Measurements from ENCODE around the gene AGA.

AGA gene

GRCh38 chr4:177441803-177442622, at the start of gene AGA:
TSS of gene AGA (minus strand) at chr4:177442437. CDS start at chr4:177442375, 62 bp downstream.
- DNase-seq, result peak; percentile 61

DNA sequence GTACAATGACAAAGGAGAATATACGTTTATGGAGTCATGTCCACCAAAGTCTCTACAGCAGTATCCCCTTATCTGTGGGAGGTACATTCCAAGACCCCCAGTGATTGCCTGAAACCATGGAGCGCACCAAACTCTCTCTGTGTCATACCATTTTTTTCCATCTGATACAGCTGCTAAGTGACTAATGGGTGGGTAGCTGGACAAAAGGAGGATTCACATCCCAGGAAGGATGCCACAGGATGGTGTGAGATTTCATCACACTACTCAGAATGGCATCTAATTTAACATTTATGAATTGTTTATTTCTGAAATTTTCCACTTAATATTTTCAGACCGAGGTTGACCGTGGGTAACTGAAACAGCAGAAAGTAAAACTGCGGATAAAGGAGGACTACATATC, 49.8 kb upstream of the AGA start:
- no peak for DNase-seq

DNA sequence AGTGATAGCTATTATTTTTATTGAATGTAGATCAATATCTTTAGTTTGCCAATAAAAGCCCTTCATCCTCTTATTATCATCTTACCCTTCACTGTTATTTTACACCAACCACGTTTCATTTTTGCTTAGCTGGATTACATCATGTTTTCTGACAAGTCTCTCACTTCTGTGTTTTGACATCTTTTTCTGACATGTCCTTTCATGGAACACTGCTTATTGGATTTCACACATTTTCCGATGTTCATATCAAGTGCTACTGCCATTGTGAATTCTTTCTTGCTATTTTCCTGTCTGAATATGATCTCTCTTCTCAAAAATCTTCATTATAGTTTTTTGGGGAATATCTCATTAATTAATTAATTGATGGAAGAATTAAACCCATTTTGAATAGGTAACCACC, 48.5 kb upstream of the AGA start:
- no peak for DNase-seq

- no peak for DNase-seq
These were observed 47.4 kb upstream of the AGA start for GRCh38 chr4:177489471-177490246.

DNA sequence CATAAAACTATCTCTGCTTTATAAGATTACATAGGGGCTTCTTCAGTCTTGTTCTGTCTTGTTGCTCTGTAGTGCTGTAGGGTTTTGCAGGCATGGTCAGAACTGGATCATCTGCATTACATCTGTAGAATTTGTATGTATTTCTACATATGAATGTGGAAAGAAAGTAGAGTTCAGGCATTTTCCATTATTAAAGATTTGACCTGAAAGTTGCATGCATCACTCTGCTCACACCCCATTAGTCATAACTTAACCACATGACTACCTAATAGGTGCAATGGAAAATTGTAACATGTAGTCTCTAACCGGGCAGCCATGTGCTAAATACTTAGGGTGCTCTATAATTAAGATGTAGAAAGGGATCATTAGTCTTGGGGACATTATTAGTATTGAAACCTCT, 45.7 kb upstream of the AGA start:
- no peak for DNase-seq

- DNase-seq, result no peak
These were observed 43.3 kb upstream of the AGA start for GRCh38 chr4:177485528-177485927.

DNA sequence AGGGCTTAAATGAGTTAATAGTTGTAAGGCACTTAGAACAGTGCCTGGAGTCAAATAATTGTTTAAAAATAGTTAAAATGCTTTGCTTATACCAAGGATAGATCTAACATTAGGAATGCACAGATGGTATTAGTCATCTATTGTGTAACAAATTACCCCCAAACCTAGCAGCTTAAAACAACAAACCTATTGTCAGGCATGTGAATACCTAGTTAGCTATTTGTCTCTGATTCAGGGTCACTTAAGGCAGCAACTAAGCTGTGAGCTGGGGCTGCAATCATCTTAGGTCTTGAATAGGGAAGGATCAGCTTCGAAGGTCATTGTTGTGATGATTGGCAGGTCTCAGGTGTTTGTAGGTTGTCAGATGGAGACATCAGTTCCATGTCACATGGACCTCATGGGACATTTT, 42.4 kb upstream of the AGA start:
- no peak for DNase-seq

GRCh38 chr4:177483760-177484159, 41.5 kb upstream of the AGA start:
- DNase-seq, result no peak

- DNase-seq, result no peak
These were observed 41.0 kb upstream of the AGA start for GRCh38 chr4:177483271-177483670.

DNA sequence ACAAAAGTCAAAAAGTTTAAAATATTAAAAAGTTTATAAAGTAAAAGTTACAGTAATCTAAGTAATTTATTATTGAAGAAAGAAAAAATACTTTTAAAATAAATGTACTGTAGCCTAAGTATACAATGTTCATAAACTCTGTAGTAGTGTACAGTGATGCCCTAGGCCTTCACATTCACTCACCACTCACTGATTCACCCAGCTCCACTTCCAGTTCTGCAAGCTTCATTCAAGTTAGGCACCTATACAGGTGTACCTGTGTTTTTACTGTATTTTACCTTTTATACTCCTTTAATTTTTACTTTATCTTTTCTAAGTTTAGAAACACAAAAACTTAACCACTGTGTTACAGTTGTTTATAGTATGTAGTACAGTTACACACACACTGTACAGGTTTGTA, 40.1 kb upstream of the AGA start:
- no peak for DNase-seq

- DNase-seq, result no peak
These were observed 38.6 kb upstream of the AGA start for GRCh38 chr4:177480795-177481194.

- no peak for DNase-seq
These were observed 36.8 kb upstream of the AGA start for GRCh38 chr4:177479063-177479462.

GRCh38 chr4:177478496-177478895, 36.3 kb upstream of the AGA start:
- DNase-seq, result no peak

DNA sequence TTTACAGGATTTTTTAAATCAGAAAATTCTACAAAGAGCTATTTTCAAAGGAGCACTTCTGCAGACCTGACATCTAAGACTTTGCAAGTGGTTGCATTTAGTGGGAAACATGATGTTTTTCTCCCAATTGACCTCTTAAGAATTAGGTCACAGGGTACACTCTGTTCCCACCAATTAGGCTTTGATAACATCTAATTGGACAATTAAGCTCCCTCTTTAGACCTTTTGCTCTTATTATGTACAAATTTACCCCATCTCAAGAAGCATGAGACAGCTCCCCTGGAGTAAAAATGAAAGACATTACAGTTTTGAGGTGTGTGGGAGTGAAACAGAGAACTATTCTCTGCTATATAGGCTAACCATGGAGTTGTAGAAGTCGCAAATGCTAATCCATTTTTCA, 31.8 kb upstream of the AGA start:
- DNase-seq, result no peak

DNA sequence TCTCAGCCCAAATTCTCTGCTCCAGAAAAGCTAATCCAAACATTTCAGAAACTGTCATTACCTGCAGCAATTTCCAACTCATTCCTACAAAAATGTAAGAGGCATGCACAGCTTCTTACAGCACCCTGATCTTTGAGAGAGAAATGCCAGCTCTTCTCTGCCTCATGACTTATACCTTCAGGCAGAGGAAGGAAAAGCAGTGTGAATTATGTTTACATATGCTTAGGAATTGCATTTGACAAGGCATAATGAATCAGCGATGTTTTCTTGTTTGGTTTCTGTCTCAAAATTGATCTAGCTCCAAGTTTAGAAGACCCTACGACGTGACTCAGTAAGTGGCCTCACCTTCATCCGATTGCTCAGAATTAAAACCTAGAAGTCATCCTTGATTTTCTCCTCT, 21.8 kb upstream of the AGA start:
- DNase-seq, result no peak

- no peak for DNase-seq
These were observed 19.4 kb upstream of the AGA start for GRCh38 chr4:177461606-177462005.

GRCh38 chr4:177460460-177460859, 18.2 kb upstream of the AGA start:
- no peak for DNase-seq

DNA sequence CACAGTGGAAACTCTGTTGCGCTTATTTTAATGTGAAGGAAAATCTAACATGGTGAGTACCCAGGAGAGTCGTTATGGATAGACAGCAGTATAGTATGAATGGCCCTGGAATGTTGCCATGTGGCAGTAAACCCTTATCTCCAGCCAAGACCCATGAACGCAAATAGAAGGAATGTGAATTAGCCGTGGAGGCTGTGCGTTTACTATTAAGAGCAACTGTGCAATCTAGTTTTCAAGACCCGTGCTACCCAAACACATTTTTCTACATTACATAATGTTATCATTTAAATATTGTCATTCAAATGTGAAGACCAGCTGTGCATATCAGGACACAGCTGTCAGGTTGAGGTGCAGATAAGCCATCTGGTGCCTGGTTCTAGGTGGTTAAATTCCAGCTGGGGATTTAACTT, 13.3 kb upstream of the AGA start:
- no peak for DNase-seq

GRCh38 chr4:177453116-177453515, 10.9 kb upstream of the AGA start:
- no peak for DNase-seq

- DNase-seq, result no peak
These were observed 8.9 kb upstream of the AGA start for GRCh38 chr4:177451108-177451500.

DNA sequence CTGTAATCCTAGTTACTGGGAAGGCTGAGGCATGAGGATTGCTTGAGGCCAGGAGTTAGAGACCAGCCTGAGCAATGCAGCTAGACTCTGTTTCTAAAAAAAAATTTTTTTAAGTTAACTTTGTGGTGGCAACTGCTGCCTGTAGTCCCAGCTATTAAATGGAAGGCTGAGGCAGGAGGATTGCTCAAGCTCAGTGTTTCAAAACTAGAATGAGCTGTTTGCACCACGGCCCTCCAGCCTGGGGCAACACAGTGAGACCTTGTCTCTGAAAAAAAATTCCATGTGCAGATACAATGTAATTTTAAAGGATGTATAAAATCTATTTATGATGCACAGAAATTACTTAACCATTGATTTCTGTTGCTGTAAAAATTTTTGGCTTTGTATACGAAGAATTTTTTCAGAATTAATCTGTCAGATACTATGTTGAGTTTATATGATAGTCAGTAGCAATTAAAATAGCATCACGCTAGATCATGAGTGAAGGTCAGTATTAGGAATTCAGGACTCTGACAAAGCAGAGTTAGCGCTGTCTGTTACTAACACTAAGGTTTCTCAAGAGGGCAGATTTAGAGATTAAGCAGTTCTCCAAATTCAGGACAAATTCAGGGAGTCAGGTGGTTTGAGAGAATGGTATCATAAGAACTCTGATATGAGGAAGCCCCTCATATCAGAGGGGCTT, 8.3 kb upstream of the AGA start:
- DNase-seq, result no peak

- DNase-seq, result no peak
These were observed 6.6 kb upstream of the AGA start for GRCh38 chr4:177448850-177449249.

DNA sequence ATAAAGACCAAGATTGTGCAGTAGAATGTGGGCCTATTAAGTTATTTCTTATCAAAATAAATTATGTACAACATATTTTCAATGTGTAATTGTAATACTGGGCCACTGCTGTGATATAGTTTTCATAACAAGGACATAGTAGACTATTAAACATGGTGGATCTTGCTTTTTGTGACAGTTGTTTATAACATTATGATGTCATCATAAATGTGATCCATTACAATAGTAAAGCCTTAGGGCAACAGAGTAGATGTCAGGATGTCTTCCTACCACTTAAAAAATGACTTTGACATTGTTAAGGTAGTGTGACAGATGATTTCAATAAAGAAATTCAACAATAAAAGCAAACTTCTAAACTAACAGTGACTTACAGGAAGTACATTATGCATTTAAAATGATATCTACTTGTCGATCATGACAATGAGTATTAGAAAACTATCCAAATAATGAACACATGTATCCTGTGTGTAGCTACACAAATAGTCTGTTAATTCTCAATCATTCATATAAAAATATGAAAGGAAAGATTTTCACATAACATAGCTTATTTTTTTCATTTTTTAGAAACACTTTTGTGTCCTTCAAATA, 5.3 kb upstream of the AGA start:
- no peak for DNase-seq
